ENCODE data around the gene UBE2E2. TPM values are rescaled to one million over a fixed set of nuclear protein-coding genes. Genes with fewer than 3 reads are reported as not detected.

UBE2E2 gene
- total RNA-seq, 3 donors from 2014 or later (not counting 1 experiment from before 2014, with no cell fraction given) = 4.8 to 6.1 (median 5.3) TPM

- H3K27ac Mint-ChIP-seq = no peak overlapping the region
- no peaks in the 10 kb centered on the region for H3K27me3 Mint-ChIP-seq (ENCODE audit: low read depth in 2 of 2)
- H3K4me3 ChIP-seq (ENCODE audit: low read length) = no peak overlapping the region
- no peaks in the 10 kb centered on the region for H3K9me3 Mint-ChIP-seq
- intact Hi-C loops (cut with micrococcal nuclease) = no loop called here
- no peak overlapping the region for H3K4me3 Mint-ChIP-seq
- DNase-seq (no peak), ATAC-seq (no peak)
- TF ChIP-seq CTCF (IDR thresholded peaks at IDR 0.05) = no peak
- no peaks in the 10 kb centered on the region for H3K4me1 ChIP-seq (ENCODE audit: control insufficient read depth, insufficient read depth, low read length)
- H3K4me1 Mint-ChIP-seq = no peaks in the 10 kb centered on the region
- no peaks in the 10 kb centered on the region for H3K36me3 ChIP-seq (ENCODE audit: control insufficient read depth, insufficient read depth, low read length)
- no peaks in the 10 kb centered on the region for H3K27me3 ChIP-seq (ENCODE audit: control insufficient read depth, insufficient read depth, low read length)
- WGBS (ENCODE audit: insufficient coverage) = 82% methylated on average over 3 of the region's 5 CpGs
- no peak overlapping the region for H3K27ac ChIP-seq (ENCODE audit: low read length)
- no peaks in the 10 kb centered on the region for H3K9me3 ChIP-seq (ENCODE audit: control insufficient read depth, insufficient read depth, low read length)
- no peaks in the 10 kb centered on the region for H3K36me3 Mint-ChIP-seq
Measured at GRCh38 chr3:23256741-23257435, 53.8 kb downstream of the UBE2E2 start.

- no peaks in the 10 kb centered on the region for H3K9me3 ChIP-seq (ENCODE audit: control insufficient read depth, insufficient read depth, low read length)
- WGBS (ENCODE audit: insufficient coverage) = 94% methylated on average over 6 of the region's 6 CpGs
- DNase-seq = no peak
- H3K27me3 ChIP-seq (ENCODE audit: control insufficient read depth, insufficient read depth, low read length) = no peaks in the 10 kb centered on the region
- TF ChIP-seq CTCF (IDR thresholded peaks at IDR 0.05) = no peak
- Mint-ChIP-seq H3K36me3 (no peaks in the 10 kb centered on the region), H3K9me3 (no peaks in the 10 kb centered on the region), H3K27ac (no peak overlapping the region), H3K4me3 (no peak overlapping the region), H3K27me3 (ENCODE audit: low read depth in 2 of 2) (peaks cover 2 to 6% of the 10 kb centered on the region in 2 donors), H3K4me1 (no peaks in the 10 kb centered on the region)
- no peak overlapping the region for H3K4me3 ChIP-seq (ENCODE audit: low read length)
- no peak overlapping the region for H3K27ac ChIP-seq (ENCODE audit: low read length)
- no peak for ATAC-seq
- intact Hi-C loops (cut with micrococcal nuclease) = no loop called here
- no peaks in the 10 kb centered on the region for H3K36me3 ChIP-seq (ENCODE audit: control insufficient read depth, insufficient read depth, low read length)
- H3K4me1 ChIP-seq (ENCODE audit: control insufficient read depth, insufficient read depth, low read length) = no peaks in the 10 kb centered on the region
Measured at GRCh38 chr3:23258110-23258509, 55.0 kb downstream of the UBE2E2 start.

GRCh38 chr3:23259515-23259914, 56.4 kb downstream of the UBE2E2 start:
- Mint-ChIP-seq H3K27ac (no peak overlapping the region), H3K9me3 (no peaks in the 10 kb centered on the region), H3K4me1 (no peaks in the 10 kb centered on the region), H3K27me3 (ENCODE audit: low read depth in 2 of 2) (peaks cover 2 to 6% of the 10 kb centered on the region in 2 donors), H3K4me3 (no peak overlapping the region), H3K36me3 (no peaks in the 10 kb centered on the region)
- Histone ChIP-seq H3K9me3 (ENCODE audit: control insufficient read depth, insufficient read depth, low read length) (no peaks in the 10 kb centered on the region), H3K27me3 (ENCODE audit: control insufficient read depth, insufficient read depth, low read length) (no peaks in the 10 kb centered on the region), H3K36me3 (ENCODE audit: control insufficient read depth, insufficient read depth, low read length) (no peaks in the 10 kb centered on the region), H3K4me1 (ENCODE audit: control insufficient read depth, insufficient read depth, low read length) (no peaks in the 10 kb centered on the region), H3K4me3 (ENCODE audit: low read length) (no peak overlapping the region), H3K27ac (ENCODE audit: low read length) (no peak overlapping the region)
- no peak for DNase-seq
- no CpG with 5 or more reads among the region's 2 CpGs for WGBS (ENCODE audit: insufficient coverage)
- intact Hi-C loops (cut with micrococcal nuclease) = no loop called here
- no peak for ATAC-seq
- TF ChIP-seq CTCF (IDR thresholded peaks at IDR 0.05) = no peak

DNA sequence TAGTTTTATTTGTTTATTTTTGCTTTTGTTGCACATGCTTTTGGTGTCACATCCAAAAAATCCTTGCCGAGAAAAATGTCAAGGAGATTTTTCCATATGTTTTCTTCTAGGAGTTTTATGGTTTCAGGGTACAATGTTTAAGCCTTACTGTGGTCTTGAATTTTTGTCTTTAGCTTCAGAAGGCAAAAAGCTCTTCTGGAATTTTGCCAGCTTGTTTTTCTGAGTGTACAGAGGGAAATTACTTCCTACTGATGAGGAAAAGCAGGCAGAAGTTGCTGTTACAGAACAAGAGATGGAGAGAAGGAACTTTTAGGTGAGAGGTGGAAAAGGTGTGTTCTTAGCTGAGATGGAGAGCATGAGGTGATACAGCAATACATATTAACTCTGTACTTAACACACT, 59.6 kb downstream of the UBE2E2 start:
- TF ChIP-seq CTCF (IDR thresholded peaks at IDR 0.05) = no peak
- H3K27me3 ChIP-seq (ENCODE audit: control insufficient read depth, insufficient read depth, low read length) = no peaks in the 10 kb centered on the region
- H3K9me3 ChIP-seq (ENCODE audit: control insufficient read depth, insufficient read depth, low read length) = no peaks in the 10 kb centered on the region
- WGBS (ENCODE audit: insufficient coverage) = 67% methylated on average over 1 of the region's 1 CpG
- H3K4me3 ChIP-seq (ENCODE audit: low read length) = no peak overlapping the region
- H3K4me1 ChIP-seq (ENCODE audit: control insufficient read depth, insufficient read depth, low read length) = no peaks in the 10 kb centered on the region
- Mint-ChIP-seq H3K9me3 (peaks cover 3 to 5% of the 10 kb centered on the region in 2 donors), H3K4me3 (no peak overlapping the region), H3K36me3 (no peaks in the 10 kb centered on the region), H3K27ac (no peak overlapping the region), H3K27me3 (ENCODE audit: low read depth in 2 of 2) (peaks cover 2 to 6% of the 10 kb centered on the region in 2 donors), H3K4me1 (peaks cover 0 to 5% of the 10 kb centered on the region in 2 donors)
- no peak for ATAC-seq
- no peak overlapping the region for H3K27ac ChIP-seq (ENCODE audit: low read length)
- DNase-seq = no peak
- no peaks in the 10 kb centered on the region for H3K36me3 ChIP-seq (ENCODE audit: control insufficient read depth, insufficient read depth, low read length)
- intact Hi-C loops (cut with micrococcal nuclease) = no loop called here

Measured in natural killer cell (primary cell).